HUES48 (cell line): Measurements from ENCODE around the gene SNX19.

Experiments
- H3K27ac ChIP-seq: one replicate; pipeline ENCODE4 v1.7.0; 2013; ENCODE audit warnings: low read depth, low read length, inconsistent platforms
- H3K27me3 ChIP-seq: 2 replicates; pipeline ENCODE4 v1.6.1; 2013; ENCODE audit warnings: mild to moderate bottlenecking, low read length; ENCODE audit not compliant: control insufficient read depth, insufficient read depth
- H3K36me3 ChIP-seq: 2 replicates; pipeline ENCODE4 v1.6.1; 2013; ENCODE audit warnings: low read length; ENCODE audit not compliant: control insufficient read depth, insufficient read depth
- H3K4me1 ChIP-seq: 2 replicates; pipeline ENCODE4 v1.6.1; 2013; ENCODE audit warnings: mild to moderate bottlenecking, low read length; ENCODE audit not compliant: control insufficient read depth, insufficient read depth
- H3K4me3 ChIP-seq: 2 replicates; pipeline ENCODE4 v1.5.1; 2013; ENCODE audit warnings: mild to moderate bottlenecking, low read depth, low read length
- H3K9ac ChIP-seq: 2 replicates; pipeline ENCODE4 v1.6.1; 2013; ENCODE audit warnings: mild to moderate bottlenecking, low read depth, low read length, moderate library complexity
- H3K9me3 ChIP-seq: 2 replicates; pipeline ENCODE4 v1.6.1; 2013; ENCODE audit warnings: low read length; ENCODE audit not compliant: control insufficient read depth, insufficient read depth

The SNX19 gene

DNA sequence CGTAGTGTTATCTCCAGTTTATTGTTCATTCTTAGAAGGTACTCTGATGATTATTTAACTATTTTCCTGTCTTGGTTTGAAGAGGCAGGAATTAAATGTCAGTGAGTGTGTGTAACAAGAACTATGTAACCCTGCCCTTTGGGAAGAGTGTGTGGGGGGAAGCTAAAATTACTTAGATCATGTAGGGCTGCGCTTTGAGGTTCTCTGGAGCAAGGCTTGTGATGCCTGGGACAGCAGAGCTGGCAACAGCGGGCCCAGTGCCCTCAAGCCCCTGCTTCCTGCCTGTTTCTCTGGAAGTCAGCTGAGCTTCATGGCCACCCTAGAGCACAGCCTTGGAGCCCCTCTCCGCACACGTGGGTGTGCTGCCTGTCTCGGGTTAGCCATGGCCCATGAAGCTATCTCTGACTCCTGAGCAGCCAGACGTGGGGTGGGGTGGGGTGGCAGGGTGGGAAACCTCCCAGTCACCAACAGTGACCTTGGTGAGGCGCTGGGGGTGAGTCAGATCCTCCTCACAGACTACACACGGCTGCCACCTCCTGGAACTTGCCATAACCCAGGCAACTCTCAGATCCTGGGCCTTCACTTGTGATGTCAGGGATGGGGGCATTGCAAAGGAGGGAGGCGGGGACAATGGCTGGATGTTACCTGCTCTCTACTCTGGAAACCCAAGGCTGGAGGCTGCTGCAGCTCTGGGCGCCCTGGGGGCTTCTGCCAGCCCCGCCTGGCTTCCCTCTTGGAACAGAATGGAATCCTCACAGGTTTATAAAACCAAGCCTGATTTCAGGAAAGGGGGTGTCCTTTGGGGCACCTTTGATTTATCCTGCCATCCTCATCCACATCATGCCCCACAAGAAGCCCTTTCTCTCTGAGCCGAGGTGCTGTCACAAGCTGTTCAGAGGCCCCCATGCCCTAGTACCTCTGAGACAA, 88.6 kb downstream of the SNX19 start:
- no peaks in the 10 kb centered on the region; the same call in 1 of the 2 replicates for H3K27me3 ChIP-seq
- no peak overlapping the region for H3K4me3 ChIP-seq
- H3K27ac ChIP-seq = no peak overlapping the region
- H3K36me3 ChIP-seq = no peaks in the 10 kb centered on the region
- H3K4me1 ChIP-seq = no peaks in the 10 kb centered on the region; the same call in 1 of the 2 replicates
- H3K9ac ChIP-seq = no peak overlapping the region
- no peaks in the 10 kb centered on the region for H3K9me3 ChIP-seq

DNA sequence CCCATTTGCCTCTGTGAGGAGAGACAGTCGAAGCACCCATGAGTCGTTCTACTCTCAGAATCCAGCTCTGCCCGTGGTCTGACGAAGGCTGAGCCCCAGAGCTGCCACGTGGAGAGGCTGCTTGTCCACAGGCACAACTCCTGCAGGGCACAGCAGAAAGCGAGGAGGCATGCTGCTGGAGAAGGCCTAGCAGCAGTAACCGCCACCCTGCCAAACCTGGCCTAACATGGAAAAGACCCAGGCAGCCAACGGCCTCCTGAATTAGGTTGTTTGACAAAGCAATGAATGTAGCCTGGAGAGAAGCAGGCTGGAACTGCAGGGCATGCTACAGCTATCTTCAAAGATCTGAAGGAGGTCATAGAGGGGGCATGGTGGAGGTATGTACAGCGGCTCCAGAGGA, 89.7 kb downstream of the SNX19 start:
- Histone ChIP-seq H3K36me3 (no peaks in the 10 kb centered on the region), H3K4me3 (no peak overlapping the region), H3K4me1 (no peaks in the 10 kb centered on the region; the same call in 1 of the 2 replicates), H3K27ac (no peak overlapping the region), H3K9me3 (no peaks in the 10 kb centered on the region), H3K27me3 (no peaks in the 10 kb centered on the region; the same call in 1 of the 2 replicates), H3K9ac (no peak overlapping the region)

DNA sequence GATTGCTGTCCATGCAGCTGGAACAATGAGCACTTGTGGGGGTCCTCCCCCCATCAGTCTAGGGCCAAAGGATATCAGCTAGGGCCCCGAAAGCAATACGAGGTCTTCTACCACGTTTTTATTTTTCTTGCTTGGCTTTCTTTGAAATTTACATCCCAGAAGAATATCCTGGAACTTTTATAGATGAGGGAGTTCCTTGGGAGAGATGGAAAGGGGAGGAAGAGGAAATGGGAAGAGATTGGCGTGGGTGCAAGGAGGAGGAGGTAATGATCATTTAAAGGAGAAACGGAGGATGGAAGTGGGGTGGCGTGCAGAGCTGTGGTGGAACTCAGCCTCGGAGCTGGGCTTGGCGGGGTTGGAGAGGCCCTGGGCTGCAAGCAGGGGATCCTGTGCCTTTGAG, 90.3 kb downstream of the SNX19 start:
- no peak overlapping the region for H3K9ac ChIP-seq
- no peaks in the 10 kb centered on the region for H3K9me3 ChIP-seq
- H3K27ac ChIP-seq = no peak overlapping the region
- no peaks in the 10 kb centered on the region for H3K36me3 ChIP-seq
- no peaks in the 10 kb centered on the region; the same call in 1 of the 2 replicates for H3K4me1 ChIP-seq
- no peaks in the 10 kb centered on the region; the same call in 1 of the 2 replicates for H3K27me3 ChIP-seq
- H3K4me3 ChIP-seq = no peak overlapping the region

- no peak overlapping the region for H3K9ac ChIP-seq
- no peak overlapping the region for H3K4me3 ChIP-seq
- H3K27ac ChIP-seq = no peak overlapping the region
- H3K9me3 ChIP-seq = no peaks in the 10 kb centered on the region
- H3K4me1 ChIP-seq = no peaks in the 10 kb centered on the region; the same call in 1 of the 2 replicates
- no peaks in the 10 kb centered on the region for H3K36me3 ChIP-seq
- H3K27me3 ChIP-seq = no peaks in the 10 kb centered on the region; the same call in 1 of the 2 replicates
These were observed 90.7 kb downstream of the SNX19 start for GRCh38 chr11:130825561-130825960.
